ENCODE results near the gene CDC42BPB. TPM values are rescaled to one million over a fixed set of nuclear protein-coding genes. Genes with fewer than 3 reads are reported as not detected.
"Not testable (repeated sequence)": the region's sequence is repeated elsewhere in the genome, so short reads cannot be mapped to it uniquely, and the experiment has no call there.

The CDC42BPB gene
- total RNA-seq, 1 donor from 2014 or later, result 187 TPM

GRCh38 chr14:103057028-103057371 is 349 bp downstream of the CDC42BPB start:
- H3K4me1 Mint-ChIP-seq (ENCODE audit: unreplicated experiment), result peaks cover 37% of the 10 kb centered on the region
- peaks cover 15% of the 10 kb centered on the region for H3K36me3 Mint-ChIP-seq (ENCODE audit: low read depth, unreplicated experiment)
- no peak for TF ChIP-seq CTCF (IDR thresholded peaks at IDR 0.05; ENCODE audit: unreplicated experiment)
- H3K9me3 Mint-ChIP-seq (ENCODE audit: unreplicated experiment), result no peaks in the 10 kb centered on the region
- H3K4me3 Mint-ChIP-seq (ENCODE audit: unreplicated experiment), result peak overlapping the region; percentile 96
- no peak overlapping the region for H3K27ac Mint-ChIP-seq (ENCODE audit: unreplicated experiment)
- H3K27me3 Mint-ChIP-seq (ENCODE audit: unreplicated experiment), result peaks cover 7% of the 10 kb centered on the region
- no peak for DNase-seq (ENCODE audit: low spot score)

- no peak for TF ChIP-seq CTCF (IDR thresholded peaks at IDR 0.05; ENCODE audit: unreplicated experiment)
- Mint-ChIP-seq H3K36me3 (ENCODE audit: low read depth, unreplicated experiment) (peaks cover 15% of the 10 kb centered on the region), H3K27ac (ENCODE audit: unreplicated experiment) (peak overlapping the region; percentile 90), H3K4me3 (ENCODE audit: unreplicated experiment) (peak overlapping the region; percentile 96), H3K4me1 (ENCODE audit: unreplicated experiment) (peaks cover 37% of the 10 kb centered on the region), H3K27me3 (ENCODE audit: unreplicated experiment) (peaks cover 7% of the 10 kb centered on the region), H3K9me3 (ENCODE audit: unreplicated experiment) (no peaks in the 10 kb centered on the region)
- peak; percentile 90 for DNase-seq (ENCODE audit: low spot score)
Observed at GRCh38 chr14:103056322-103057027, 874 bp downstream of the CDC42BPB start.

- Mint-ChIP-seq H3K27ac (ENCODE audit: unreplicated experiment) (peak overlapping the region; percentile 88), H3K36me3 (ENCODE audit: low read depth, unreplicated experiment) (peaks cover 15% of the 10 kb centered on the region), H3K27me3 (ENCODE audit: unreplicated experiment) (peaks cover 7% of the 10 kb centered on the region), H3K4me3 (ENCODE audit: unreplicated experiment) (peak overlapping the region; percentile 96), H3K4me1 (ENCODE audit: unreplicated experiment) (peaks cover 37% of the 10 kb centered on the region), H3K9me3 (ENCODE audit: unreplicated experiment) (no peaks in the 10 kb centered on the region)
- no peak for DNase-seq (ENCODE audit: low spot score)
- no peak for TF ChIP-seq CTCF (IDR thresholded peaks at IDR 0.05; ENCODE audit: unreplicated experiment)
Observed at GRCh38 chr14:103055695-103056094, 1.7 kb downstream of the CDC42BPB start.

GRCh38 chr14:103052407-103052806 is 4.9 kb downstream of the CDC42BPB start:
- no peak for TF ChIP-seq CTCF (IDR thresholded peaks at IDR 0.05; ENCODE audit: unreplicated experiment)
- Mint-ChIP-seq H3K27ac (ENCODE audit: unreplicated experiment) (no peak overlapping the region), H3K4me1 (ENCODE audit: unreplicated experiment) (peaks cover 27% of the 10 kb centered on the region), H3K4me3 (ENCODE audit: unreplicated experiment) (no peak overlapping the region), H3K36me3 (ENCODE audit: low read depth, unreplicated experiment) (peaks cover 11% of the 10 kb centered on the region), H3K27me3 (ENCODE audit: unreplicated experiment) (no peaks in the 10 kb centered on the region), H3K9me3 (ENCODE audit: unreplicated experiment) (no peaks in the 10 kb centered on the region)
- DNase-seq (ENCODE audit: low spot score), result no peak

- Mint-ChIP-seq H3K27ac (ENCODE audit: unreplicated experiment) (no peak overlapping the region), H3K4me1 (ENCODE audit: unreplicated experiment) (peaks cover 35% of the 10 kb centered on the region), H3K4me3 (ENCODE audit: unreplicated experiment) (no peak overlapping the region), H3K27me3 (ENCODE audit: unreplicated experiment) (no peaks in the 10 kb centered on the region), H3K36me3 (ENCODE audit: low read depth, unreplicated experiment) (peaks cover 8% of the 10 kb centered on the region), H3K9me3 (ENCODE audit: unreplicated experiment) (no peaks in the 10 kb centered on the region)
- no peak for DNase-seq (ENCODE audit: low spot score)
- TF ChIP-seq CTCF (IDR thresholded peaks at IDR 0.05; ENCODE audit: unreplicated experiment), result no peak
Observed at GRCh38 chr14:103050935-103051334, 6.4 kb downstream of the CDC42BPB start.

- not testable (repeated sequence) for DNase-seq (ENCODE audit: low spot score); H3K9me3 Mint-ChIP-seq (ENCODE audit: unreplicated experiment); H3K36me3 Mint-ChIP-seq (ENCODE audit: low read depth, unreplicated experiment); H3K27me3 Mint-ChIP-seq (ENCODE audit: unreplicated experiment); H3K27ac Mint-ChIP-seq (ENCODE audit: unreplicated experiment)
- H3K4me3 Mint-ChIP-seq (ENCODE audit: unreplicated experiment), result peak overlapping the region; percentile 51
- H3K4me1 Mint-ChIP-seq (ENCODE audit: unreplicated experiment), result peaks cover 25% of the 10 kb centered on the region
Observed at GRCh38 chr14:103047453-103047852, 9.9 kb downstream of the CDC42BPB start.
